ENCODE results near the gene VSTM2L.

- TF ChIP-seq JUN (IDR thresholded peaks at IDR 0.05; ENCODE audit: borderline replicate concordance, insufficient read depth, insufficient read length, low read depth) (no peak), POLR2A (IDR thresholded peaks at IDR 0.05; ENCODE audit: low read depth, low read length) (no peak), POLR2AphosphoS5 (IDR thresholded peaks at IDR 0.05; ENCODE audit: insufficient read depth, low read depth, low read length) (no peak), FOS (IDR thresholded peaks at IDR 0.05; ENCODE audit: borderline replicate concordance, insufficient read depth, low read length) (no peak), MAX (IDR thresholded peaks at IDR 0.05; ENCODE audit: insufficient read depth, insufficient read length) (no peak), EZH2 (IDR thresholded peaks at IDR 0.05; ENCODE audit: borderline replicate concordance, low read depth, low read length, severe bottlenecking) (no peak), GATA2 (IDR thresholded peaks at IDR 0.05; ENCODE audit: insufficient read depth, insufficient read length, low read depth, low read length) (no peak)
- TF ChIP-seq, protein P1, sequence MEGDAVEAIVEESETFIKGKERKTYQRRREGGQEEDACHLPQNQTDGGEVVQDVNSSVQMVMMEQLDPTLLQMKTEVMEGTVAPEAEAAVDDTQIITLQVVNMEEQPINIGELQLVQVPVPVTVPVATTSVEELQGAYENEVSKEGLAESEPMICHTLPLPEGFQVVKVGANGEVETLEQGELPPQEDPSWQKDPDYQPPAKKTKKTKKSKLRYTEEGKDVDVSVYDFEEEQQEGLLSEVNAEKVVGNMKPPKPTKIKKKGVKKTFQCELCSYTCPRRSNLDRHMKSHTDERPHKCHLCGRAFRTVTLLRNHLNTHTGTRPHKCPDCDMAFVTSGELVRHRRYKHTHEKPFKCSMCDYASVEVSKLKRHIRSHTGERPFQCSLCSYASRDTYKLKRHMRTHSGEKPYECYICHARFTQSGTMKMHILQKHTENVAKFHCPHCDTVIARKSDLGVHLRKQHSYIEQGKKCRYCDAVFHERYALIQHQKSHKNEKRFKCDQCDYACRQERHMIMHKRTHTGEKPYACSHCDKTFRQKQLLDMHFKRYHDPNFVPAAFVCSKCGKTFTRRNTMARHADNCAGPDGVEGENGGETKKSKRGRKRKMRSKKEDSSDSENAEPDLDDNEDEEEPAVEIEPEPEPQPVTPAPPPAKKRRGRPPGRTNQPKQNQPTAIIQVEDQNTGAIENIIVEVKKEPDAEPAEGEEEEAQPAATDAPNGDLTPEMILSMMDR (IDR thresholded peaks at IDR 0.05; ENCODE audit: extremely low read depth in 1 of 2, insufficient read depth in 1 of 2, low read depth in 1 of 2, low read length in 2 of 2): no peak
Measured at GRCh38 chr20:37943501-37944455, 40.9 kb downstream of the VSTM2L start.
